ENCODE measurements around the gene GLI3.

DNA sequence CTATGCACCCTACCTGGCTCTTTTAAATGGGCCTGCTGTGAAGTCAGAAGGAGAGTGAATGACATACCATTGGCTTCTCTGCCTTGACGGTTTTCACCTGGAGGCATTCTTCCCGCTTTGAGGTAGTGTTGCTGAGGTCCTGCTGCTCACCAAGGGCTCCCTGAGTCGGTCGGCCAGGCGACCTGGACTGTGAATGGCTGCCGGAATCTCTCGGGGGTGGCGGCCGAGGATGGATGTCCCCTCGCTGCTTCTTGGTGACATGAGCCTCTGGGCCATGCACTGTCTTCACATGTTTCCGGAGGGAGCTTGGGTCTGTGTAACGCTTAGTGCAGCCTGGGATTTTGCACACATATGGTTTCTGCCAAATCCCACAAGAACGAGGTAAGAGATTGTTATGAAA lies 264.7 kb downstream of the GLI3 start:
- no peak for TF ChIP-seq EZH2phosphoT487 (IDR thresholded peaks at IDR 0.05; ENCODE audit: borderline replicate concordance)
- TF ChIP-seq, protein P1, sequence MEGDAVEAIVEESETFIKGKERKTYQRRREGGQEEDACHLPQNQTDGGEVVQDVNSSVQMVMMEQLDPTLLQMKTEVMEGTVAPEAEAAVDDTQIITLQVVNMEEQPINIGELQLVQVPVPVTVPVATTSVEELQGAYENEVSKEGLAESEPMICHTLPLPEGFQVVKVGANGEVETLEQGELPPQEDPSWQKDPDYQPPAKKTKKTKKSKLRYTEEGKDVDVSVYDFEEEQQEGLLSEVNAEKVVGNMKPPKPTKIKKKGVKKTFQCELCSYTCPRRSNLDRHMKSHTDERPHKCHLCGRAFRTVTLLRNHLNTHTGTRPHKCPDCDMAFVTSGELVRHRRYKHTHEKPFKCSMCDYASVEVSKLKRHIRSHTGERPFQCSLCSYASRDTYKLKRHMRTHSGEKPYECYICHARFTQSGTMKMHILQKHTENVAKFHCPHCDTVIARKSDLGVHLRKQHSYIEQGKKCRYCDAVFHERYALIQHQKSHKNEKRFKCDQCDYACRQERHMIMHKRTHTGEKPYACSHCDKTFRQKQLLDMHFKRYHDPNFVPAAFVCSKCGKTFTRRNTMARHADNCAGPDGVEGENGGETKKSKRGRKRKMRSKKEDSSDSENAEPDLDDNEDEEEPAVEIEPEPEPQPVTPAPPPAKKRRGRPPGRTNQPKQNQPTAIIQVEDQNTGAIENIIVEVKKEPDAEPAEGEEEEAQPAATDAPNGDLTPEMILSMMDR (conservative IDR thresholded peaks at IDR 0.05; ENCODE audit: low read length): no peak

Measured in Loucy (cell line).